Measurements from ENCODE around the gene TIMM50. TPM values are rescaled to one million over a fixed set of nuclear protein-coding genes. Genes with fewer than 3 reads are reported as not detected.

TIMM50 gene
- total RNA-seq, 1 donor from 2014 or later, result 56.0 TPM

DNA sequence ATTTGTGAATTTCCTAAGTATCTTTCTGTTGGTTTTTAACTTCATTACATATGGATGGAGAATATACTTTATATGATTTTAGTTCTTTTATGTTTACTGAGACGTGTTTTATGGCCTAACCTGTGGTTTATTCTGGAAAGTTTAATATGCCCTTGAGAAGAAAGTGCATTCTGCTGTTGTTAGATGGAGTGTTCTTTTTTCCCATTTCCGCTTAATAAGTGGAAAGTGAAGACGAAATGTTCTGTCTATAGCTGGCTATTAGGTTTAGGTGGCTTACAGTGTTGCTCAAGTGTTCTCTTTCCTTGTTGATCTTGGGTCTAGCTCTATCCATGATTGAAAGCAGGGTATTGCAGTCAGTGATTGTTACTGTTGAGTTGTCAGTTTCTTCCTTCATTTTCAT is 17.2 kb upstream of the TIMM50 start:
- H3K36me3 Mint-ChIP-seq (ENCODE audit: unreplicated experiment), result peaks cover 42% of the 10 kb centered on the region
- TF ChIP-seq, protein P1, sequence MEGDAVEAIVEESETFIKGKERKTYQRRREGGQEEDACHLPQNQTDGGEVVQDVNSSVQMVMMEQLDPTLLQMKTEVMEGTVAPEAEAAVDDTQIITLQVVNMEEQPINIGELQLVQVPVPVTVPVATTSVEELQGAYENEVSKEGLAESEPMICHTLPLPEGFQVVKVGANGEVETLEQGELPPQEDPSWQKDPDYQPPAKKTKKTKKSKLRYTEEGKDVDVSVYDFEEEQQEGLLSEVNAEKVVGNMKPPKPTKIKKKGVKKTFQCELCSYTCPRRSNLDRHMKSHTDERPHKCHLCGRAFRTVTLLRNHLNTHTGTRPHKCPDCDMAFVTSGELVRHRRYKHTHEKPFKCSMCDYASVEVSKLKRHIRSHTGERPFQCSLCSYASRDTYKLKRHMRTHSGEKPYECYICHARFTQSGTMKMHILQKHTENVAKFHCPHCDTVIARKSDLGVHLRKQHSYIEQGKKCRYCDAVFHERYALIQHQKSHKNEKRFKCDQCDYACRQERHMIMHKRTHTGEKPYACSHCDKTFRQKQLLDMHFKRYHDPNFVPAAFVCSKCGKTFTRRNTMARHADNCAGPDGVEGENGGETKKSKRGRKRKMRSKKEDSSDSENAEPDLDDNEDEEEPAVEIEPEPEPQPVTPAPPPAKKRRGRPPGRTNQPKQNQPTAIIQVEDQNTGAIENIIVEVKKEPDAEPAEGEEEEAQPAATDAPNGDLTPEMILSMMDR (IDR thresholded peaks at IDR 0.05), result no peak
- DNase-seq (ENCODE audit: extremely low spot score, unreplicated experiment), result no peak
- H3K4me3 Mint-ChIP-seq (ENCODE audit: unreplicated experiment), result no peak overlapping the region
- no peaks in the 10 kb centered on the region for H3K9me3 Mint-ChIP-seq (ENCODE audit: unreplicated experiment)
- H3K27me3 Mint-ChIP-seq (ENCODE audit: unreplicated experiment), result no peaks in the 10 kb centered on the region
- no peaks in the 10 kb centered on the region for H3K4me1 Mint-ChIP-seq (ENCODE audit: unreplicated experiment)
- no peak overlapping the region for H3K27ac Mint-ChIP-seq (ENCODE audit: unreplicated experiment)

DNA sequence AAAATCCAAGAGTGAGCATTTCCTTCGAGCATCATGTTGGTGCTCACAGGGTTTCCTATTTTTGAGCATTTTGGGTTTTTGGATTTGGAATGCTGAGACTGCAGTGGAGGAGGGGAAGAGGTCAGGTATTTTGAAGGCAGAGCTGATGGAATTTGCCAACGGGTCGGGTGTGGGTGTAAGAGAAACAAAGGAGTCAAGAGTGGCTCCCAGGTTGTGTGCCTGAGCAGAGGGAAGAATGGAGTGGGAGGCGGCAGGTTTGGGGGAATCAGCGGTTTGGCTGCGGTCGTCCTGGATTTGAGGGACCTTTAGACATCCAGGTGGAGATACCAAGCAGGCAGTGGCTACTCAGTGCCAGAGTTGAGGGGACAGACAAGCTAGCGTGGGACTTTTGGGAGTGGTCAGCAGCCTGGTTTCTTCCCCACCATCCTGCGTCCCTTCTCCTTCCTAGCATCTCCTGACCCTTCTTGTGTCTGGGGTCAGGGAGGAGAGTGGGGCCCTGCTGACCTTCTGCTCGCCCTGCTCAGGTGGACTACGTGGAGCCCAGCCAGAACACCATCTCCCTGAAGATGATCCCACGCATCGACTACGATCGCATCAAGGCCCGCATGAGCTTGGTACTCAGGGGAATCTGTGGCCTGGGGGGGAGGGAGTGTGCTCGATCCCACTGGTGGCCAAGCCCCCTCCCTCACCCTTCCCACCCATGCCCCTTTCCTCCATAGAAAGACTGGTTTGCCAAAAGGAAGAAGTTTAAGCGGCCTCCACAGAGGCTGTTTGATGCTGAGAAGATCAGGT is 14.5 kb upstream of the TIMM50 start:
- H3K4me1 Mint-ChIP-seq (ENCODE audit: unreplicated experiment), result no peaks in the 10 kb centered on the region
- TF ChIP-seq, protein P1 (IDR thresholded peaks at IDR 0.05), result no peak
- no peaks in the 10 kb centered on the region for H3K9me3 Mint-ChIP-seq (ENCODE audit: unreplicated experiment)
- peaks cover 48% of the 10 kb centered on the region for H3K36me3 Mint-ChIP-seq (ENCODE audit: unreplicated experiment)
- no peak for DNase-seq (ENCODE audit: extremely low spot score, unreplicated experiment)
- no peak overlapping the region for H3K27ac Mint-ChIP-seq (ENCODE audit: unreplicated experiment)
- no peak overlapping the region for H3K4me3 Mint-ChIP-seq (ENCODE audit: unreplicated experiment)
- no peaks in the 10 kb centered on the region for H3K27me3 Mint-ChIP-seq (ENCODE audit: unreplicated experiment)

DNA sequence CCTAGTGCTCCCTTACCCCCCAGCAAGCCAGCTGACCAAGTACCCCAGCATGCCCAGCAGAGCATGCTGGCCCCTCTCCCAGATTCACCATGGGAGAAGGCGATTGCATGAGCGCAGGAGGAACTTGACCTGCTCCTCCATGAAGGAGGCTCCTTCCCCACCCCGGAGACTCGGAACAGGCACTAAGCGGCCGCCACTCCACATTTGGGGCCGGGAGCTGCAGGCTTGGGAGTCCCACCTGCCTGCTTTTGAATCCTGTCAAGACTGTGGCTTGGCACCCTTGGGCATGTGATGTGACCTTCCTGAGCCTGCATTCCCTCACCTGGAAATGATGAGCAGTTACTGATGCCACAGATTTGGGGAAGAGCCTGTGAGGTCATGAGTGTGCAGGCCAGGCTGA is 12.7 kb upstream of the TIMM50 start:
- Mint-ChIP-seq H3K36me3 (ENCODE audit: unreplicated experiment) (peaks cover 59% of the 10 kb centered on the region), H3K9me3 (ENCODE audit: unreplicated experiment) (no peaks in the 10 kb centered on the region), H3K27ac (ENCODE audit: unreplicated experiment) (no peak overlapping the region), H3K27me3 (ENCODE audit: unreplicated experiment) (no peaks in the 10 kb centered on the region), H3K4me1 (ENCODE audit: unreplicated experiment) (no peaks in the 10 kb centered on the region), H3K4me3 (ENCODE audit: unreplicated experiment) (no peak overlapping the region)
- no peak for DNase-seq (ENCODE audit: extremely low spot score, unreplicated experiment)
- TF ChIP-seq, protein P1 (IDR thresholded peaks at IDR 0.05), result no peak

DNA sequence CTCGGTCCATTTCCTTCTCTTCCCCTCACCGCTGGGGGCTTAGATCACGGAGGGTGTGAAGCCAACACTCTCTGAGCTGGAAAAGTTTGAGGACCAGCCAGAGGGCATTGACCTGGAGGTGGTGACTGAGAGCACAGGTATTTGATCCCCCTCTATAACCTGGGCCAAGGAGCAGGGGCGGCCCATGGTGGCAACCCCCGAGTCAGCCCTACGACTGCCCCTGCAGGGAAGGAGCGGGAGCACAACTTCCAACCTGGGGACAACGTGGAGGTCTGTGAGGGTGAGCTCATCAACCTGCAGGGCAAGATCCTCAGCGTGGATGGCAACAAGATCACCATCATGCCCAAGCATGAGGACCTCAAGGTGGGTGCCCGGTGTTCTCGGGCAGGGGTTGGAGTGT is 11.6 kb upstream of the TIMM50 start:
- no peak overlapping the region for H3K4me3 Mint-ChIP-seq (ENCODE audit: unreplicated experiment)
- H3K36me3 Mint-ChIP-seq (ENCODE audit: unreplicated experiment), result peaks cover 59% of the 10 kb centered on the region
- H3K4me1 Mint-ChIP-seq (ENCODE audit: unreplicated experiment), result no peaks in the 10 kb centered on the region
- TF ChIP-seq, protein P1 (IDR thresholded peaks at IDR 0.05), result no peak
- no peak overlapping the region for H3K27ac Mint-ChIP-seq (ENCODE audit: unreplicated experiment)
- no peak for DNase-seq (ENCODE audit: extremely low spot score, unreplicated experiment)
- H3K9me3 Mint-ChIP-seq (ENCODE audit: unreplicated experiment), result no peaks in the 10 kb centered on the region
- no peaks in the 10 kb centered on the region for H3K27me3 Mint-ChIP-seq (ENCODE audit: unreplicated experiment)

DNA sequence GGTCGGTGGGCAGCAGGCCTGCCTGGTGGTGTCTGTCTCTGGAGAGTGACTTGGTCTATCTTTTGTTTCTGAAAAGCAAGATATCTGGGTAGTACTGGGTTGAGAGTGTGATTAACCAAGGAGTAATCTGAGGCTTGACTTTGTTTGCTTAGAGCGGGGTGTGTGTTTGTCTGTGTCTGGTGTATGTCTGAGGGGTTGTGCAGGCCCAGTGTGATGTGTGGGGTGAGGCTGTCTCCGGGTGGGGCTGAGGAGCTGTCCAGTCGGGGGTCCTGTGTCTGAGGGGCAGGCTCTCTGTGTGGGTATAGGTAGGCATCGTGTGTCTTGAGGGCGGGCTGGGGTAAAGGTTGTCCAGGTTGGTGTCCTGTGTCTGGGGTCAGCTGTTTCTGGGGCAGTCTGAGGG is 11.1 kb upstream of the TIMM50 start:
- no peaks in the 10 kb centered on the region for H3K4me1 Mint-ChIP-seq (ENCODE audit: unreplicated experiment)

More for the DNA sequence above, 11.1 kb upstream of the TIMM50 start:
- peaks cover 60% of the 10 kb centered on the region for H3K36me3 Mint-ChIP-seq (ENCODE audit: unreplicated experiment)
- no peaks in the 10 kb centered on the region for H3K9me3 Mint-ChIP-seq (ENCODE audit: unreplicated experiment)
- H3K27ac Mint-ChIP-seq (ENCODE audit: unreplicated experiment), result no peak overlapping the region
- TF ChIP-seq, protein P1 (IDR thresholded peaks at IDR 0.05), result no peak
- no peak overlapping the region for H3K4me3 Mint-ChIP-seq (ENCODE audit: unreplicated experiment)
- DNase-seq (ENCODE audit: extremely low spot score, unreplicated experiment), result no peak
- H3K27me3 Mint-ChIP-seq (ENCODE audit: unreplicated experiment), result no peaks in the 10 kb centered on the region

Data from osteocyte (in vitro differentiated cells).